ENCODE data around the gene TIMM29.
"Not testable (repeated sequence)": the region's sequence is repeated elsewhere in the genome, so short reads cannot be mapped to it uniquely, and the experiment has no call there.

Gene TIMM29

GRCh38 chr19:10920288-10920655 is 8.3 kb upstream of the TIMM29 start:
- peaks cover 0 to 7% of the 10 kb centered on the region in 2 donors for H3K4me1 Mint-ChIP-seq
- DNase-seq (no peak), ATAC-seq (replicated peaks) (no peak)
- H3K9me3 Mint-ChIP-seq = no peaks in the 10 kb centered on the region
- H3K27ac Mint-ChIP-seq = peak overlapping the region; percentile 75
- H3K27me3 Mint-ChIP-seq = no peaks in the 10 kb centered on the region
- H3K4me3 Mint-ChIP-seq = no peak overlapping the region
- H3K36me3 Mint-ChIP-seq = peaks cover 41 to 61% of the 10 kb centered on the region in 2 donors

- H3K4me1 Mint-ChIP-seq = peaks cover 0 to 9% of the 10 kb centered on the region in 2 donors
- no peaks in the 10 kb centered on the region for H3K27me3 Mint-ChIP-seq
- H3K27ac Mint-ChIP-seq = peak overlapping the region; percentile 57
- no peak overlapping the region for H3K4me3 Mint-ChIP-seq
- no peak for DNase-seq
- H3K36me3 Mint-ChIP-seq = peaks cover 40 to 62% of the 10 kb centered on the region in 2 donors
- no peak for ATAC-seq (replicated peaks)
- no peaks in the 10 kb centered on the region for H3K9me3 Mint-ChIP-seq
Observed at GRCh38 chr19:10920781-10921180, 7.8 kb upstream of the TIMM29 start.

- ATAC-seq (replicated peaks) = no peak
- Mint-ChIP-seq H3K4me1 (peaks cover 0 to 7% of the 10 kb centered on the region in 2 donors), H3K4me3 (no peak overlapping the region), H3K27ac (peak overlapping the region; percentile 57), H3K27me3 (no peaks in the 10 kb centered on the region), H3K9me3 (no peaks in the 10 kb centered on the region), H3K36me3 (peaks cover 37 to 56% of the 10 kb centered on the region in 2 donors)
- no peak for DNase-seq
Observed at GRCh38 chr19:10921199-10921909, 7.3 kb upstream of the TIMM29 start.

GRCh38 chr19:10921910-10922637 is 6.5 kb upstream of the TIMM29 start:
- Mint-ChIP-seq H3K4me3 (peak overlapping the region in 1 of 2 donors; percentile 44), H3K27me3 (no peaks in the 10 kb centered on the region), H3K9me3 (no peaks in the 10 kb centered on the region), H3K36me3 (peaks cover 38 to 52% of the 10 kb centered on the region in 2 donors), H3K4me1 (peaks cover 2 to 7% of the 10 kb centered on the region in 2 donors), H3K27ac (peak overlapping the region; percentile 85)
- DNase-seq (no peak), ATAC-seq (replicated peaks) (no peak)

GRCh38 chr19:10922638-10923014 is 6.0 kb upstream of the TIMM29 start:
- Mint-ChIP-seq H3K4me1 (peaks cover 7 to 11% of the 10 kb centered on the region in 2 donors), H3K36me3 (peaks cover 38 to 54% of the 10 kb centered on the region in 2 donors), H3K27me3 (no peaks in the 10 kb centered on the region), H3K4me3 (peak overlapping the region in 1 of 2 donors; percentile 44), H3K9me3 (no peaks in the 10 kb centered on the region), H3K27ac (peak overlapping the region; percentile 85)
- no peak for DNase-seq
- ATAC-seq (replicated peaks) = no peak

GRCh38 chr19:10923260-10924112 is 5.1 kb upstream of the TIMM29 start:
- peaks cover 13 to 15% of the 10 kb centered on the region in 2 donors for H3K4me1 Mint-ChIP-seq
- H3K27ac Mint-ChIP-seq = peak overlapping the region; percentile 69
- ATAC-seq (replicated peaks) (no peak), DNase-seq (no peak)
- no peaks in the 10 kb centered on the region for H3K27me3 Mint-ChIP-seq
- no peaks in the 10 kb centered on the region for H3K9me3 Mint-ChIP-seq
- peak overlapping the region in 1 of 2 donors; percentile 23 for H3K4me3 Mint-ChIP-seq
- H3K36me3 Mint-ChIP-seq = peaks cover 37 to 51% of the 10 kb centered on the region in 2 donors

- H3K9me3 Mint-ChIP-seq = no peaks in the 10 kb centered on the region
- peak overlapping the region; percentile 85 for H3K27ac Mint-ChIP-seq
- ATAC-seq (replicated peaks) (no peak), DNase-seq (no peak)
- H3K36me3 Mint-ChIP-seq = peaks cover 39 to 44% of the 10 kb centered on the region in 2 donors
- H3K4me1 Mint-ChIP-seq = peaks cover 18% of the 10 kb centered on the region in 2 donors
- H3K4me3 Mint-ChIP-seq = peak overlapping the region in 1 of 2 donors; percentile 36
- no peaks in the 10 kb centered on the region for H3K27me3 Mint-ChIP-seq
Observed at GRCh38 chr19:10924597-10924996, 4.0 kb upstream of the TIMM29 start.

- Mint-ChIP-seq H3K27me3 (no peaks in the 10 kb centered on the region), H3K4me3 (peak overlapping the region; percentile 95 to 99), H3K36me3 (peaks cover 25 to 31% of the 10 kb centered on the region in 2 donors), H3K27ac (peak overlapping the region; percentile 94), H3K9me3 (no peaks in the 10 kb centered on the region), H3K4me1 (peaks cover 18% of the 10 kb centered on the region in 2 donors)
- ATAC-seq (replicated peaks) (peak in 1 of 2 donors; percentile 33), DNase-seq (no peak)
Observed at GRCh38 chr19:10927730-10928562, 665 bp upstream of the TIMM29 start.

- Mint-ChIP-seq H3K27ac (peak overlapping the region; percentile 84), H3K4me3 (peak overlapping the region; percentile 95 to 99), H3K27me3 (no peaks in the 10 kb centered on the region), H3K9me3 (no peaks in the 10 kb centered on the region), H3K36me3 (peaks cover 22% of the 10 kb centered on the region in 2 donors), H3K4me1 (peaks cover 16 to 18% of the 10 kb centered on the region in 2 donors)
- DNase-seq (no peak), ATAC-seq (replicated peaks) (no peak)
Observed at GRCh38 chr19:10929402-10929794, 787 bp downstream of the TIMM29 start.

GRCh38 chr19:10935371-10936059 is 6.9 kb downstream of the TIMM29 start:
- no peaks in the 10 kb centered on the region for H3K9me3 Mint-ChIP-seq
- H3K27me3 Mint-ChIP-seq = no peaks in the 10 kb centered on the region
- H3K4me3 Mint-ChIP-seq = no peak overlapping the region
- peaks cover 10 to 11% of the 10 kb centered on the region in 2 donors for H3K36me3 Mint-ChIP-seq
- ATAC-seq (replicated peaks) (no peak), DNase-seq (no peak)
- peaks cover 4 to 8% of the 10 kb centered on the region in 2 donors for H3K4me1 Mint-ChIP-seq
- no peak overlapping the region for H3K27ac Mint-ChIP-seq

- peaks cover 4 to 8% of the 10 kb centered on the region in 2 donors for H3K4me1 Mint-ChIP-seq
Observed at GRCh38 chr19:10936661-10937084, 8.1 kb downstream of the TIMM29 start.

GRCh38 chr19:10941649-10942048 is 13.0 kb downstream of the TIMM29 start:
- H3K36me3 Mint-ChIP-seq; H3K27ac Mint-ChIP-seq; H3K4me1 Mint-ChIP-seq; H3K27me3 Mint-ChIP-seq; H3K4me3 Mint-ChIP-seq; DNase-seq; ATAC-seq (replicated peaks); H3K9me3 Mint-ChIP-seq: not testable (repeated sequence)

More at GRCh38 chr19:10936661-10937084, 8.1 kb downstream of the TIMM29 start:
- H3K9me3 Mint-ChIP-seq = no peaks in the 10 kb centered on the region
- peaks cover 8 to 10% of the 10 kb centered on the region in 2 donors for H3K36me3 Mint-ChIP-seq
- H3K27ac Mint-ChIP-seq = no peak overlapping the region
- ATAC-seq (replicated peaks) (peak; percentile 72 to 79), DNase-seq (no peak)
- peak overlapping the region in 1 of 2 donors; percentile 60 for H3K4me3 Mint-ChIP-seq
- no peaks in the 10 kb centered on the region for H3K27me3 Mint-ChIP-seq

GRCh38 chr19:10943412-10943811 is 14.8 kb downstream of the TIMM29 start:
- not testable (repeated sequence) for H3K4me3 Mint-ChIP-seq; H3K27ac Mint-ChIP-seq; H3K9me3 Mint-ChIP-seq; ATAC-seq (replicated peaks); H3K36me3 Mint-ChIP-seq; H3K27me3 Mint-ChIP-seq; H3K4me1 Mint-ChIP-seq; DNase-seq
